GM21529 (cell line): Measurements from ENCODE around the gene CCDC81.
"Not testable (repeated sequence)": the region's sequence is repeated elsewhere in the genome, so short reads cannot be mapped to it uniquely, and the experiment has no call there.

Experiments used
- ATAC-seq: cut with Tn5 transposase; IDR thresholded peaks from one replicate; pipeline ENCODE4 v1.9.1; 2021; ENCODE audit not compliant: unreplicated experiment

The CCDC81 gene

GRCh38 chr11:86386746-86387145 lies 12.1 kb downstream of the CCDC81 start:
- ATAC-seq, result no peak

- ATAC-seq, result no peak
Measured at GRCh38 chr11:86388198-86388597, 13.5 kb downstream of the CCDC81 start.

- ATAC-seq, result no peak
Measured at GRCh38 chr11:86390487-86390886, 15.8 kb downstream of the CCDC81 start.

- ATAC-seq, result no peak
Measured at GRCh38 chr11:86395061-86395551, 20.4 kb downstream of the CCDC81 start.

GRCh38 chr11:86396396-86396795 lies 21.7 kb downstream of the CCDC81 start:
- no peak for ATAC-seq

- no peak for ATAC-seq
Measured at GRCh38 chr11:86397351-86397750, 22.7 kb downstream of the CCDC81 start.

GRCh38 chr11:86398106-86398505 lies 23.4 kb downstream of the CCDC81 start:
- ATAC-seq, result no peak

- no peak for ATAC-seq
Measured at GRCh38 chr11:86403458-86403857, 28.8 kb downstream of the CCDC81 start.

GRCh38 chr11:86408845-86409244 lies 34.2 kb downstream of the CCDC81 start:
- no peak for ATAC-seq

- ATAC-seq, result no peak
Measured at GRCh38 chr11:86414032-86414431, 39.3 kb downstream of the CCDC81 start.

- no peak for ATAC-seq
Measured at GRCh38 chr11:86415026-86415425, 40.3 kb downstream of the CCDC81 start.

GRCh38 chr11:86416494-86416893 lies 41.8 kb downstream of the CCDC81 start:
- ATAC-seq, result no peak

- ATAC-seq, result not testable (repeated sequence)
Measured at GRCh38 chr11:86416951-86417350, 42.3 kb downstream of the CCDC81 start.

- no peak for ATAC-seq
Measured at GRCh38 chr11:86418106-86418505, 43.4 kb downstream of the CCDC81 start.

GRCh38 chr11:86418513-86418912 lies 43.8 kb downstream of the CCDC81 start:
- no peak for ATAC-seq

GRCh38 chr11:86418917-86419316 lies 44.2 kb downstream of the CCDC81 start:
- no peak for ATAC-seq

- no peak for ATAC-seq
Measured at GRCh38 chr11:86421946-86422345, 47.3 kb downstream of the CCDC81 start.

GRCh38 chr11:86422371-86422770 lies 47.7 kb downstream of the CCDC81 start:
- ATAC-seq, result no peak

- not testable (repeated sequence) for ATAC-seq
Measured at GRCh38 chr11:86423488-86423887, 48.8 kb downstream of the CCDC81 start.

- ATAC-seq, result no peak
Measured at GRCh38 chr11:86427441-86427840, 52.8 kb downstream of the CCDC81 start.

GRCh38 chr11:86431258-86431657 lies 56.6 kb downstream of the CCDC81 start:
- ATAC-seq, result no peak

GRCh38 chr11:86433361-86434095 lies 58.8 kb downstream of the CCDC81 start:
- ATAC-seq, result not testable (repeated sequence)

GRCh38 chr11:86435711-86436110 lies 61.0 kb downstream of the CCDC81 start:
- no peak for ATAC-seq
